ENCODE results near the gene TMEM63A. TPM values are rescaled to one million over a fixed set of nuclear protein-coding genes. Genes with fewer than 3 reads are reported as not detected.
A peak's percentile ranks its signal among the peaks of the same experiment; 100 is the strongest.

The TMEM63A gene
- polyA plus RNA-seq, result not detected in 2 replicates
- not detected in 2 replicates for polyA minus RNA-seq

- Histone ChIP-seq H2AFZ (ENCODE audit: low read depth, low read length) (no peak within 1 kb of the TSS), H3K27me3 (ENCODE audit: insufficient read depth, low read depth, low read length) (peaks cover 37% of the 10 kb centered on the region), H3K27ac (ENCODE audit: low read length) (no peak within 1 kb of the TSS)
Measured at GRCh38 chr1:225881959-225882693, at the start of gene TMEM63A. Gene TMEM63A, minus strand, starts transcription at chr1:225882380. Its CDS starts 4,800 bp downstream, at chr1:225877580.

More at GRCh38 chr1:225881959-225882693, at the start of gene TMEM63A:
- TF ChIP-seq EP300 (conservative IDR thresholded peaks at IDR 0.05; ENCODE audit: poor library complexity, severe bottlenecking) (no peak), EZH2 (IDR thresholded peaks at IDR 0.05; ENCODE audit: borderline replicate concordance, insufficient read depth, low read length, poor library complexity, severe bottlenecking) (no peak), RAD21 (conservative IDR thresholded peaks at IDR 0.05) (no peak), CTCF (IDR thresholded peaks at IDR 0.05; ENCODE audit: poor library complexity, severe bottlenecking) (no peak), TAF1 (IDR thresholded peaks at IDR 0.05; ENCODE audit: low read depth) (no peak), POLR2AphosphoS5 (IDR thresholded peaks at IDR 0.05) (no peak), REST (IDR thresholded peaks at IDR 0.05; ENCODE audit: borderline replicate concordance) (no peak), MXI1 (conservative IDR thresholded peaks at IDR 0.05; ENCODE audit: poor library complexity, severe bottlenecking) (no peak), SMC3 (conservative IDR thresholded peaks at IDR 0.05; ENCODE audit: poor library complexity) (no peak)
- no peaks in the 10 kb centered on the region for H3K9me2 ChIP-seq (ENCODE audit: insufficient read depth, low read length)
- no peak within 1 kb of the TSS for H3K9ac ChIP-seq (ENCODE audit: low read length)
- H3K36me3 ChIP-seq (ENCODE audit: insufficient read depth, low read length), result no peaks in the 10 kb centered on the region
- H3K9me3 ChIP-seq (ENCODE audit: low read length), result no peaks in the 10 kb centered on the region
- H3F3A ChIP-seq (ENCODE audit: insufficient read depth, low read length, poor library complexity, severe bottlenecking), result no peaks in the 10 kb centered on the region
- H3K4me3 ChIP-seq (ENCODE audit: low read length), result peak within 1 kb of the TSS; percentile 61
- H4K20me1 ChIP-seq (ENCODE audit: insufficient read depth), result no peaks in the 10 kb centered on the region
- no peak within 1 kb of the TSS for H3K4me2 ChIP-seq (ENCODE audit: low read length)
- H3K79me2 ChIP-seq (replicated peaks; ENCODE audit: insufficient read depth, low read length), result no peaks in the 10 kb centered on the region
